Measurements from ENCODE around the gene POU6F2. TPM values are rescaled to one million over a fixed set of nuclear protein-coding genes. Genes with fewer than 3 reads are reported as not detected.

The POU6F2 gene
- total and polyA plus RNA-seq, 2 of the 4 experiments (the other 2 are of a cell fraction) = not detected

DNA sequence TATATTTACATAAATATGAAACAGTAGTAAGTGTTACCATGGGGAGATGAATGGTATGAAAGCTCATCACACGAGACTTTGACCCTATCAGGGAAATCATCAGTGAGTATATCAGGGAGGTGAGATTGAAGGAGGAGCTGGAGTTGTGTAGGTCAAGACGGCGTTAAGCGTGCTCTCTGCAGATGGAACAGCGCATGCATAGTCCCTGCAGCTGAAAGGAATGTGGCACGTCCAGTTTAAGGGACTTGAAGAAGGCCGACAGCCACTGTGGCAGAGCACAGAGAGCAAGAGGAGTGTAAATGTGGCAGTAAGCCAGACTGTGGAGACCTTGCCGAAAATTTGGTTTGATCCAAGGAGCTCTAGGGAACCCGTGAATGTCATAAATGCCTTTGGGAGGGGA, 38.9 kb downstream of the POU6F2 start:
- no peak overlapping the region for H3K9ac ChIP-seq (ENCODE audit: low read depth, low read length)
- H3K4me3 ChIP-seq (ENCODE audit: insufficient read depth, low read depth, low read length) = no peak overlapping the region
- H4K91ac ChIP-seq (ENCODE audit: insufficient read depth, low read depth, low read length) = no peak overlapping the region
- no peaks in the 10 kb centered on the region for H4K20me1 ChIP-seq (ENCODE audit: insufficient read depth, low read length)
- ChIA-PET CTCF (no interaction called here), POLR2A (ENCODE audit: unreplicated experiment) (no interaction called here)
- no peak for ATAC-seq (ENCODE audit: low read depth)
- no peaks in the 10 kb centered on the region for H3K79me1 ChIP-seq (ENCODE audit: low read depth in 1 of 2, low read length in 2 of 2)
- H2BK120ac ChIP-seq (ENCODE audit: low read depth, low read length) = no peak overlapping the region
- no peak for TF ChIP-seq RAD21 (IDR thresholded peaks at IDR 0.05; ENCODE audit: low read length)
- no peak for TF ChIP-seq CHD1 (IDR thresholded peaks at IDR 0.05; ENCODE audit: low read depth, low read length)
- TF ChIP-seq NFE2L2 (IDR thresholded peaks at IDR 0.05; ENCODE audit: low read depth, low read length) = no peak
- TF ChIP-seq, protein P1, sequence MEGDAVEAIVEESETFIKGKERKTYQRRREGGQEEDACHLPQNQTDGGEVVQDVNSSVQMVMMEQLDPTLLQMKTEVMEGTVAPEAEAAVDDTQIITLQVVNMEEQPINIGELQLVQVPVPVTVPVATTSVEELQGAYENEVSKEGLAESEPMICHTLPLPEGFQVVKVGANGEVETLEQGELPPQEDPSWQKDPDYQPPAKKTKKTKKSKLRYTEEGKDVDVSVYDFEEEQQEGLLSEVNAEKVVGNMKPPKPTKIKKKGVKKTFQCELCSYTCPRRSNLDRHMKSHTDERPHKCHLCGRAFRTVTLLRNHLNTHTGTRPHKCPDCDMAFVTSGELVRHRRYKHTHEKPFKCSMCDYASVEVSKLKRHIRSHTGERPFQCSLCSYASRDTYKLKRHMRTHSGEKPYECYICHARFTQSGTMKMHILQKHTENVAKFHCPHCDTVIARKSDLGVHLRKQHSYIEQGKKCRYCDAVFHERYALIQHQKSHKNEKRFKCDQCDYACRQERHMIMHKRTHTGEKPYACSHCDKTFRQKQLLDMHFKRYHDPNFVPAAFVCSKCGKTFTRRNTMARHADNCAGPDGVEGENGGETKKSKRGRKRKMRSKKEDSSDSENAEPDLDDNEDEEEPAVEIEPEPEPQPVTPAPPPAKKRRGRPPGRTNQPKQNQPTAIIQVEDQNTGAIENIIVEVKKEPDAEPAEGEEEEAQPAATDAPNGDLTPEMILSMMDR (conservative IDR thresholded peaks at IDR 0.05; ENCODE audit: low read depth, low read length) = no peak
- no peak for TF ChIP-seq RFX5 (IDR thresholded peaks at IDR 0.05; ENCODE audit: low read depth, low read length)
- TF ChIP-seq, protein P2, sequence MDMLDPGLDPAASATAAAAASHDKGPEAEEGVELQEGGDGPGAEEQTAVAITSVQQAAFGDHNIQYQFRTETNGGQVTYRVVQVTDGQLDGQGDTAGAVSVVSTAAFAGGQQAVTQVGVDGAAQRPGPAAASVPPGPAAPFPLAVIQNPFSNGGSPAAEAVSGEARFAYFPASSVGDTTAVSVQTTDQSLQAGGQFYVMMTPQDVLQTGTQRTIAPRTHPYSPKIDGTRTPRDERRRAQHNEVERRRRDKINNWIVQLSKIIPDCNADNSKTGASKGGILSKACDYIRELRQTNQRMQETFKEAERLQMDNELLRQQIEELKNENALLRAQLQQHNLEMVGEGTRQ (IDR thresholded peaks at IDR 0.05; ENCODE audit: low read depth, low read length) = no peak
- no peak for TF ChIP-seq RCOR1 (IDR thresholded peaks at IDR 0.05; ENCODE audit: insufficient replicate concordance, low read length)
- no peak for TF ChIP-seq MAFK (IDR thresholded peaks at IDR 0.05; ENCODE audit: low read depth, low read length)
- TF ChIP-seq, protein P3, sequence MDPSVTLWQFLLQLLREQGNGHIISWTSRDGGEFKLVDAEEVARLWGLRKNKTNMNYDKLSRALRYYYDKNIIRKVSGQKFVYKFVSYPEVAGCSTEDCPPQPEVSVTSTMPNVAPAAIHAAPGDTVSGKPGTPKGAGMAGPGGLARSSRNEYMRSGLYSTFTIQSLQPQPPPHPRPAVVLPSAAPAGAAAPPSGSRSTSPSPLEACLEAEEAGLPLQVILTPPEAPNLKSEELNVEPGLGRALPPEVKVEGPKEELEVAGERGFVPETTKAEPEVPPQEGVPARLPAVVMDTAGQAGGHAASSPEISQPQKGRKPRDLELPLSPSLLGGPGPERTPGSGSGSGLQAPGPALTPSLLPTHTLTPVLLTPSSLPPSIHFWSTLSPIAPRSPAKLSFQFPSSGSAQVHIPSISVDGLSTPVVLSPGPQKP (IDR thresholded peaks at IDR 0.05; ENCODE audit: borderline replicate concordance, low read depth, low read length) = no peak
- no peak for TF ChIP-seq MAZ (IDR thresholded peaks at IDR 0.05; ENCODE audit: borderline replicate concordance, low read depth, low read length)
- no peak for TF ChIP-seq CEBPB (IDR thresholded peaks at IDR 0.05; ENCODE audit: low read depth, low read length)
- TF ChIP-seq SMC3 (IDR thresholded peaks at IDR 0.05; ENCODE audit: low read depth, low read length) = no peak
- dilution Hi-C loops (cut with HindIII; ENCODE audit: low sequenced_read_pairs, unreplicated experiment) (no loop called here), in situ Hi-C loops (cut with MboI; ENCODE audit: low sequenced_read_pairs) (no loop called here), intact Hi-C loops (cut with micrococcal nuclease) (no loop called here)
- H3K4ac ChIP-seq (ENCODE audit: low read depth, low read length) = no peak overlapping the region
- BruUV-seq (replicated peaks) = no TSS peak
- no peaks in the 10 kb centered on the region for H3K27me3 ChIP-seq (ENCODE audit: control insufficient read depth, insufficient read depth, low read length)
- no peak overlapping the region for H4K5ac ChIP-seq (ENCODE audit: low read depth, low read length)
- no peak overlapping the region for H3K14ac ChIP-seq (replicated peaks; ENCODE audit: low read depth, low read length)
- no peak overlapping the region for H3K18ac ChIP-seq (ENCODE audit: low read depth, low read length)
- no peak for DNase-seq
- H3K56ac ChIP-seq (ENCODE audit: extremely low read depth, insufficient read depth, low read length) = no peak overlapping the region
- H3K23ac ChIP-seq (ENCODE audit: low read depth, low read length) = no peak overlapping the region
- peak overlapping the region; percentile 67 for H2AFZ ChIP-seq (replicated peaks; ENCODE audit: low read length, poor library complexity)
- H2BK15ac ChIP-seq (ENCODE audit: low read depth, low read length) = no peak overlapping the region
- no peak overlapping the region for H2BK20ac ChIP-seq (ENCODE audit: low read depth, low read length)
- no peaks in the 10 kb centered on the region for H3K9me1 ChIP-seq (ENCODE audit: insufficient read depth, low read length)
- no peak overlapping the region for H3K4me2 ChIP-seq (ENCODE audit: low read depth, low read length)
- no peak overlapping the region for H3K27ac ChIP-seq (ENCODE audit: insufficient read depth, low read length)
- H2AK5ac ChIP-seq (ENCODE audit: low read depth, low read length) = no peak overlapping the region
- WGBS, 2 experiments (ENCODE audit: extremely low coverage in 2 of 2, insufficient read length in 1 of 2) = 80% methylated on average over 6 of the region's 9 CpGs; no CpG with 5 or more reads in 1 of the 2 experiments
- H4K8ac ChIP-seq (ENCODE audit: low read depth in 2 of 2, low read length in 2 of 2) = no peak overlapping the region
- H3K36me3 ChIP-seq (ENCODE audit: control insufficient read depth, insufficient read depth, low read length) = no peaks in the 10 kb centered on the region
- H3K4me1 ChIP-seq (ENCODE audit: control insufficient read depth, insufficient read depth, low read length) = no peaks in the 10 kb centered on the region
- H3K9me3 ChIP-seq (ENCODE audit: control insufficient read depth, insufficient read depth, low read length) = no peaks in the 10 kb centered on the region
- no peak overlapping the region for H2AK9ac ChIP-seq (replicated peaks; ENCODE audit: low read depth, low read length, poor library complexity)
- H2BK5ac ChIP-seq (ENCODE audit: low read depth, low read length, poor library complexity, severe bottlenecking) = no peak overlapping the region

All from IMR-90 (cell line).